ENCODE results near the gene CTLA4.

Gene CTLA4

DNA sequence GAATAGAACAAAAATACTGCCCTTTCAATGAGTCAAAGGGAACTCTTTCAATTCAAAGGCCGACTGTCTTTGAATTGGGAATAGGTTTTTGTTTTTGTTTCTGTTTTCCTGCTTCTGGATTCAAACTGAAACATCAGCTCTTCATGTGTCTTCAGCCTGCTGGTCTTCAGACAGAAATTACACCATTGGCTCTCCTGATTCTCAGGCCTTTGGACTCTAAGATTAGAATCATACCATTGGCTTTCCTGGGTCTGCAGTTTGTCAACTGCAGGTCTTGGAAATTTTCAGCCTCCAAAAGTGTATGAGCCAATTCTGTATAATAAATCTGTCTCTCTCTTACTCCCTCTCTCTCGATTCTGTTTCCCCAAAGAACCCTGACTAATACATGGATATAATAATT, 31.1 kb downstream of the CTLA4 start:
- Histone ChIP-seq H4K20me1 (ENCODE audit: insufficient read depth, low read length) (no peaks in the 10 kb centered on the region), H3F3A (ENCODE audit: insufficient read depth, low read length) (no peaks in the 10 kb centered on the region), H3K9me2 (ENCODE audit: low read depth, low read length) (no peaks in the 10 kb centered on the region), H3K4me2 (ENCODE audit: low read length) (no peak overlapping the region), H3K27ac (ENCODE audit: low read depth, low read length, poor library complexity, severe bottlenecking) (no peak overlapping the region), H3K36me3 (ENCODE audit: insufficient read depth, low read length) (no peaks in the 10 kb centered on the region; the same call in 1 of the 2 replicates), H3K4me1 (ENCODE audit: insufficient read depth, low read length, severe bottlenecking) (no peaks in the 10 kb centered on the region), H3K79me2 (ENCODE audit: insufficient read depth, low read length) (no peaks in the 10 kb centered on the region), H3K9me3 (ENCODE audit: low read length) (peaks cover 7% of the 10 kb centered on the region), H3K4me3 (ENCODE audit: low read depth, low read length, poor library complexity, severe bottlenecking) (no peak overlapping the region), H3K9ac (ENCODE audit: low read length) (no peak overlapping the region), H3K27me3 (ENCODE audit: insufficient read depth, low read length) (no peaks in the 10 kb centered on the region), H2AFZ (ENCODE audit: low read length) (no peak overlapping the region)
- TF ChIP-seq, protein P1, sequence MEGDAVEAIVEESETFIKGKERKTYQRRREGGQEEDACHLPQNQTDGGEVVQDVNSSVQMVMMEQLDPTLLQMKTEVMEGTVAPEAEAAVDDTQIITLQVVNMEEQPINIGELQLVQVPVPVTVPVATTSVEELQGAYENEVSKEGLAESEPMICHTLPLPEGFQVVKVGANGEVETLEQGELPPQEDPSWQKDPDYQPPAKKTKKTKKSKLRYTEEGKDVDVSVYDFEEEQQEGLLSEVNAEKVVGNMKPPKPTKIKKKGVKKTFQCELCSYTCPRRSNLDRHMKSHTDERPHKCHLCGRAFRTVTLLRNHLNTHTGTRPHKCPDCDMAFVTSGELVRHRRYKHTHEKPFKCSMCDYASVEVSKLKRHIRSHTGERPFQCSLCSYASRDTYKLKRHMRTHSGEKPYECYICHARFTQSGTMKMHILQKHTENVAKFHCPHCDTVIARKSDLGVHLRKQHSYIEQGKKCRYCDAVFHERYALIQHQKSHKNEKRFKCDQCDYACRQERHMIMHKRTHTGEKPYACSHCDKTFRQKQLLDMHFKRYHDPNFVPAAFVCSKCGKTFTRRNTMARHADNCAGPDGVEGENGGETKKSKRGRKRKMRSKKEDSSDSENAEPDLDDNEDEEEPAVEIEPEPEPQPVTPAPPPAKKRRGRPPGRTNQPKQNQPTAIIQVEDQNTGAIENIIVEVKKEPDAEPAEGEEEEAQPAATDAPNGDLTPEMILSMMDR (IDR thresholded peaks at IDR 0.05; ENCODE audit: low read length), result no peak
- TF ChIP-seq EZH2 (IDR thresholded peaks at IDR 0.05; ENCODE audit: borderline replicate concordance, low read length), result no peak

DNA sequence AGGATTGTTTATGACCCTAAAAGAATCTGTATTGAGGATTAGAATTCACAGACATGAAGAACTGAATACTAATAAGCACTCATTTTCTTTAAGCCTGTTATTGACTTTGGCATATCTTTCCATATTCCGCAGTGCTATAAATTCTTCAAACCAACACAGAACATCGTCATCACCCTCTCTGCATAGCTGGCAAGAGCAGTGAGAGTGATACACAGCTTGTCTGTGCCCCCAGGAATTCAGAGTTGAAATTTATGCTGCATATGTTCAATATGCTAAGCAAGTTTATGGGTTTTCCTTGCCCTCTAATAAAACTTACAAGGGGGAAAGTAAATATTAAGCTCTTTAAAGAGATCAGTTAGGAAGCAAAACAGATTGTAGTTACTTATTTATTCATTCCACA, 32.7 kb downstream of the CTLA4 start:
- Histone ChIP-seq H4K20me1 (ENCODE audit: insufficient read depth, low read length) (no peaks in the 10 kb centered on the region), H3K4me1 (ENCODE audit: insufficient read depth, low read length, severe bottlenecking) (no peaks in the 10 kb centered on the region)

DNA sequence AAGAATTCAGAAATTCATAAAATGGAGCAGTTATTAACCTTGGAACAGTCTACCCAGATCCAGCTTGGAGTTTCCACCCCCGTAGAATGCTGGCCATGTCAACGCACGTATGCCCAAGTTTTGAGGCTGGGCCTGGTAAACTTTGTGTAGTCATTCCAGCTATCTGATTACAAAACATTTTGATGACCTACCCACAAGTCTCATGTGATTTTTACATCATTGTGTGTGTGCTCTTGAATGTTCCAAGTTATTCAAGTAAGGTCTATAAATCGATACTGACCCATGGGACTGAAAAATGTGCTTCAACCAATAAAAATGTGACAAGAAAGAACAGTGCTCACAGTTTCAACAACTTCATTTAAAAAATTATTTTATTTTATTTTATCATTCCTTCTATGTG, 36.5 kb downstream of the CTLA4 start:
- Histone ChIP-seq H3K27ac (ENCODE audit: low read depth, low read length, poor library complexity, severe bottlenecking) (no peak overlapping the region), H3K27me3 (ENCODE audit: insufficient read depth, low read length) (no peaks in the 10 kb centered on the region), H3K4me1 (ENCODE audit: insufficient read depth, low read length, severe bottlenecking) (no peaks in the 10 kb centered on the region), H3K9me3 (ENCODE audit: low read length) (peaks cover 7% of the 10 kb centered on the region), H3K79me2 (ENCODE audit: insufficient read depth, low read length) (no peaks in the 10 kb centered on the region), H3F3A (ENCODE audit: insufficient read depth, low read length) (no peaks in the 10 kb centered on the region), H3K4me2 (ENCODE audit: low read length) (no peak overlapping the region), H3K9me2 (ENCODE audit: low read depth, low read length) (no peaks in the 10 kb centered on the region), H3K36me3 (ENCODE audit: insufficient read depth, low read length) (no peaks in the 10 kb centered on the region; the same call in 1 of the 2 replicates), H3K4me3 (ENCODE audit: low read depth, low read length, poor library complexity, severe bottlenecking) (no peak overlapping the region), H2AFZ (ENCODE audit: low read length) (no peak overlapping the region), H4K20me1 (ENCODE audit: insufficient read depth, low read length) (no peaks in the 10 kb centered on the region), H3K9ac (ENCODE audit: low read length) (no peak overlapping the region)
- TF ChIP-seq, protein P1 (IDR thresholded peaks at IDR 0.05; ENCODE audit: low read length), result no peak
- no peak for TF ChIP-seq EZH2 (IDR thresholded peaks at IDR 0.05; ENCODE audit: borderline replicate concordance, low read length)

More for the DNA sequence above, 32.7 kb downstream of the CTLA4 start:
- TF ChIP-seq EZH2 (IDR thresholded peaks at IDR 0.05; ENCODE audit: borderline replicate concordance, low read length), result no peak
- TF ChIP-seq, protein P1 (IDR thresholded peaks at IDR 0.05; ENCODE audit: low read length), result no peak
- peaks cover 7% of the 10 kb centered on the region for H3K9me3 ChIP-seq (ENCODE audit: low read length)
- no peaks in the 10 kb centered on the region for H3F3A ChIP-seq (ENCODE audit: insufficient read depth, low read length)
- no peaks in the 10 kb centered on the region for H3K9me2 ChIP-seq (ENCODE audit: low read depth, low read length)
- H3K27ac ChIP-seq (ENCODE audit: low read depth, low read length, poor library complexity, severe bottlenecking), result no peak overlapping the region
- H3K4me2 ChIP-seq (ENCODE audit: low read length), result no peak overlapping the region
- H3K36me3 ChIP-seq (ENCODE audit: insufficient read depth, low read length), result no peaks in the 10 kb centered on the region; the same call in 1 of the 2 replicates
- no peaks in the 10 kb centered on the region for H3K79me2 ChIP-seq (ENCODE audit: insufficient read depth, low read length)
- H3K27me3 ChIP-seq (ENCODE audit: insufficient read depth, low read length), result no peaks in the 10 kb centered on the region
- no peak overlapping the region for H2AFZ ChIP-seq (ENCODE audit: low read length)
- H3K9ac ChIP-seq (ENCODE audit: low read length), result no peak overlapping the region
- no peak overlapping the region for H3K4me3 ChIP-seq (ENCODE audit: low read depth, low read length, poor library complexity, severe bottlenecking)

All from OCI-LY1 (cell line).